PFSK-1 (cell line): ENCODE measurements around the gene PRDM11.

Experiments used
- FOXP2 ChIP-seq: optimal IDR thresholded peaks from 2 replicates; pipeline ENCODE3; 2011; ENCODE audit warnings: borderline replicate concordance, control low read depth, inconsistent platforms; ENCODE audit not compliant: insufficient read depth; ENCODE audit errors: extremely low read length, extremely low read depth
- POLR2AphosphoS5 ChIP-seq: IDR thresholded peaks from 2 replicates; pipeline ENCODE4 v1.6.1; 2012; ENCODE audit warnings: low read depth, mild to moderate bottlenecking, control low read depth, low read length, moderate library complexity
- SIN3A ChIP-seq: IDR thresholded peaks from 2 replicates; pipeline ENCODE4 v1.6.1; 2012; ENCODE audit warnings: mild to moderate bottlenecking, low read length, moderate library complexity, borderline replicate concordance; ENCODE audit not compliant: insufficient read depth
- TAF1 ChIP-seq: IDR thresholded peaks from 2 replicates; pipeline ENCODE4 v1.6.1; 2012; ENCODE audit warnings: low read length, control low read depth, borderline replicate concordance; ENCODE audit not compliant: insufficient read depth
- TF ChIP-seq, protein P1 (sequence below), 2 experiments: IDR thresholded peaks; 2 replicates each; pipeline versions ENCODE4 v1.6.1 to v1.8.0; 2011 to 2012; ENCODE audit warnings: low read depth in 2 of 2, low read length in 2 of 2, control low read depth in 1 of 2, inconsistent platforms in 1 of 2, mild to moderate bottlenecking in 1 of 2, moderate library complexity in 1 of 2; ENCODE audit not compliant: insufficient read depth in 1 of 2

The PRDM11 gene

GRCh38 chr11:45179686-45180178 is 33.3 kb downstream of the PRDM11 start:
- TF ChIP-seq, protein P1, sequence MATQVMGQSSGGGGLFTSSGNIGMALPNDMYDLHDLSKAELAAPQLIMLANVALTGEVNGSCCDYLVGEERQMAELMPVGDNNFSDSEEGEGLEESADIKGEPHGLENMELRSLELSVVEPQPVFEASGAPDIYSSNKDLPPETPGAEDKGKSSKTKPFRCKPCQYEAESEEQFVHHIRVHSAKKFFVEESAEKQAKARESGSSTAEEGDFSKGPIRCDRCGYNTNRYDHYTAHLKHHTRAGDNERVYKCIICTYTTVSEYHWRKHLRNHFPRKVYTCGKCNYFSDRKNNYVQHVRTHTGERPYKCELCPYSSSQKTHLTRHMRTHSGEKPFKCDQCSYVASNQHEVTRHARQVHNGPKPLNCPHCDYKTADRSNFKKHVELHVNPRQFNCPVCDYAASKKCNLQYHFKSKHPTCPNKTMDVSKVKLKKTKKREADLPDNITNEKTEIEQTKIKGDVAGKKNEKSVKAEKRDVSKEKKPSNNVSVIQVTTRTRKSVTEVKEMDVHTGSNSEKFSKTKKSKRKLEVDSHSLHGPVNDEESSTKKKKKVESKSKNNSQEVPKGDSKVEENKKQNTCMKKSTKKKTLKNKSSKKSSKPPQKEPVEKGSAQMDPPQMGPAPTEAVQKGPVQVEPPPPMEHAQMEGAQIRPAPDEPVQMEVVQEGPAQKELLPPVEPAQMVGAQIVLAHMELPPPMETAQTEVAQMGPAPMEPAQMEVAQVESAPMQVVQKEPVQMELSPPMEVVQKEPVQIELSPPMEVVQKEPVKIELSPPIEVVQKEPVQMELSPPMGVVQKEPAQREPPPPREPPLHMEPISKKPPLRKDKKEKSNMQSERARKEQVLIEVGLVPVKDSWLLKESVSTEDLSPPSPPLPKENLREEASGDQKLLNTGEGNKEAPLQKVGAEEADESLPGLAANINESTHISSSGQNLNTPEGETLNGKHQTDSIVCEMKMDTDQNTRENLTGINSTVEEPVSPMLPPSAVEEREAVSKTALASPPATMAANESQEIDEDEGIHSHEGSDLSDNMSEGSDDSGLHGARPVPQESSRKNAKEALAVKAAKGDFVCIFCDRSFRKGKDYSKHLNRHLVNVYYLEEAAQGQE (IDR thresholded peaks at IDR 0.05; ENCODE audit: insufficient read depth in 1 of 2, low read depth in 2 of 2, low read length in 2 of 2) = no peak
- TF ChIP-seq POLR2AphosphoS5 (no peak), SIN3A (no peak), FOXP2 (no peak), TAF1 (no peak)

GRCh38 chr11:45180179-45180847 is 33.9 kb downstream of the PRDM11 start:
- no peak for TF ChIP-seq TAF1

GRCh38 chr11:45180848-45181192 is 34.4 kb downstream of the PRDM11 start:
- TF ChIP-seq POLR2AphosphoS5 (no peak), TAF1 (no peak), SIN3A (no peak), FOXP2 (no peak)
- TF ChIP-seq, protein P1 (IDR thresholded peaks at IDR 0.05; ENCODE audit: insufficient read depth in 1 of 2, low read depth in 2 of 2, low read length in 2 of 2) = no peak

DNA sequence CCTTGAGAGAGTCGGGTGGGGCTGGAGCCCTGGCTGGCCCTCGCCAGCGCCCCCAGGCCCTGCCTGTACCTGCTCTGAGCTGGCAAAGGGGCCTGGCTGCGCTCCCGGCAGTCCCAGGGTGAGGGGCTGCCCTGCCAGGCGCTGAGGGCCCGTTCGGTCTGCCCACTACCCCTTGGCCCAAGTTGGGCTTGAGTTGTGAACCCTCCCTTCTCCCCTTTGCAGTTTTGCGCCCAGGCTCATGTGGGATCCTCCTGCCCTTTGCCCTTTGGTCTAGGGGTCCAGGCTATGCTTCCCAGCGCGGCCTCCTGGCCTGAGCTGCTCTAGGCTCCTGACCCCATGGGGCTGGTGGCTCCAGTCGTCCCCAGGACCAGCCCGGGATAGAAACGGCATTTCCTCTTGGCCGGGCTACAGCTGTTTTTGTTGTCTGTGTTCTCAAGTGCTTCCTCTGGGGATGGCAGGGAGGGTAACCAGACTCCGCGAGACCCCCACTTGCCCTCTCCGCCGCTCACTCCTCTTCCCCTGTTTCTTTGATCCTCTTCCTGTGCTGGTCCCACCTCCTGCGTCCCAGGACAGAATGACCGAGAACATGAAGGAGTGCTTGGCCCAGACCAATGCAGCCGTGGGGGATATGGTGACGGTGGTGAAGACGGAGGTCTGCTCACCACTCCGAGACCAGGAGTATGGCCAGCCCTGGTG is 34.9 kb downstream of the PRDM11 start:
- TF ChIP-seq POLR2AphosphoS5 = no peak
- TF ChIP-seq TAF1 = no peak
- no peak for TF ChIP-seq FOXP2
- TF ChIP-seq, protein P1 (IDR thresholded peaks at IDR 0.05; ENCODE audit: insufficient read depth in 1 of 2, low read depth in 2 of 2, low read length in 2 of 2) = no peak
- TF ChIP-seq SIN3A = no peak

GRCh38 chr11:45181889-45182550 is 35.6 kb downstream of the PRDM11 start:
- TF ChIP-seq POLR2AphosphoS5 (no peak), TAF1 (no peak), FOXP2 (no peak), SIN3A (no peak)
- TF ChIP-seq, protein P1 (IDR thresholded peaks at IDR 0.05; ENCODE audit: insufficient read depth in 1 of 2, low read depth in 2 of 2, low read length in 2 of 2) = no peak
